Fibroblast of villous mesenchyme (primary cell): ENCODE results near the gene CTPS1. TPM values are rescaled to one million over a fixed set of nuclear protein-coding genes. Genes with fewer than 3 reads are reported as not detected.

Source experiments
- DNase-seq: peaks from one replicate; pipeline ENCODE4 v3.0.0-alpha.2; 2010; ENCODE audit warnings: low read depth
- H3K4me3 ChIP-seq: 2 replicates; pipeline ENCODE4 v1.5.1; 2011; ENCODE audit warnings: low read depth, mild to moderate bottlenecking, low read length
- total RNA-seq: library from RNA; depleted of rRNA; stranded (reverse); fragments of >200 nt; gene quantifications from 2 replicates; pipeline ENCODE4 v1.2.3, GENCODE V29; 2012
- TF ChIP-seq, protein P1 (sequence below): IDR thresholded peaks from 2 replicates; pipeline ENCODE4 v1.5.1; 2012; ENCODE audit warnings: low read depth, mild to moderate bottlenecking, low read length; ENCODE audit not compliant: insufficient read depth

CTPS1 gene
- total RNA-seq, 1 donor = 42.3 TPM

GRCh38 chr1:41028034-41028642 lies 48.6 kb downstream of the CTPS1 start:
- H3K4me3 ChIP-seq = no peak overlapping the region
- DNase-seq = no peak
- TF ChIP-seq, protein P1, sequence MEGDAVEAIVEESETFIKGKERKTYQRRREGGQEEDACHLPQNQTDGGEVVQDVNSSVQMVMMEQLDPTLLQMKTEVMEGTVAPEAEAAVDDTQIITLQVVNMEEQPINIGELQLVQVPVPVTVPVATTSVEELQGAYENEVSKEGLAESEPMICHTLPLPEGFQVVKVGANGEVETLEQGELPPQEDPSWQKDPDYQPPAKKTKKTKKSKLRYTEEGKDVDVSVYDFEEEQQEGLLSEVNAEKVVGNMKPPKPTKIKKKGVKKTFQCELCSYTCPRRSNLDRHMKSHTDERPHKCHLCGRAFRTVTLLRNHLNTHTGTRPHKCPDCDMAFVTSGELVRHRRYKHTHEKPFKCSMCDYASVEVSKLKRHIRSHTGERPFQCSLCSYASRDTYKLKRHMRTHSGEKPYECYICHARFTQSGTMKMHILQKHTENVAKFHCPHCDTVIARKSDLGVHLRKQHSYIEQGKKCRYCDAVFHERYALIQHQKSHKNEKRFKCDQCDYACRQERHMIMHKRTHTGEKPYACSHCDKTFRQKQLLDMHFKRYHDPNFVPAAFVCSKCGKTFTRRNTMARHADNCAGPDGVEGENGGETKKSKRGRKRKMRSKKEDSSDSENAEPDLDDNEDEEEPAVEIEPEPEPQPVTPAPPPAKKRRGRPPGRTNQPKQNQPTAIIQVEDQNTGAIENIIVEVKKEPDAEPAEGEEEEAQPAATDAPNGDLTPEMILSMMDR = no peak

DNA sequence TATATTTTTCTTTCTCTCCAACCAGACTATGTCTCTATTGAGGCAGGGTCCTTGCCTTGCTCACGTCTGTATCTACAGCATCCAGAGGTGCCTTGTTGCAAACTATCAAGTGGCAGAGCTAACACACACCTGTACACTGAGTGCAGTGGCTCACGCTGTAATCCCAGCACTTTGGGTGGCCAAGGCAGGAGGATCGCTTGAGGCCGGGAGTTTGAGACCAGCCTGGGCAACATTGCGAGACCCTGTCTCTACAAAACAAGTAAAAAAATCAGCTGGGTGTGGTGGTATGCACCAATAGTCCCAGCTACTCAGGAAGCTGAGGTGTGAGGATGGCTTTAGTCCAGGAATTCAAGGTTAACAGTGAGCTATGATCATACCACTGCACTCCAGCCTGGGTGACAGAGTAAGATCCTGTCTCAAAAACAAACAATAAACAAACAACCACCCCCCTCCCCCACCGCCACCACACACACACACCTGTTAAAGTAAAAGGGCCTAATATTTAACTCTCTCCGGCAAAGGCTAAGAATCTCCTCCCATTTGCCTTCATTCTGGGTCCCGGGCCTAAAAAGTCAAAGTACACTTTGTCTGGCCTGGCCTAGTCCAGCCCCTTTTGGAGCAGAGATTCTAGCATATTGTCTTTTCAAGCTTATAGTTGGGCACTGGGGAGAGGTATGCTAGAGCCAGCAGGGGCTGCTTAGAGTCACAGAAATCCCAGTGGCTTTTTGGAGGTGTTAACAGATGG lies 51.5 kb downstream of the CTPS1 start:
- H3K4me3 ChIP-seq = no peak overlapping the region
- TF ChIP-seq, protein P1 = no peak
- DNase-seq = no peak

GRCh38 chr1:41032147-41032546 lies 52.7 kb downstream of the CTPS1 start:
- H3K4me3 ChIP-seq = no peak overlapping the region
- DNase-seq = no peak
- TF ChIP-seq, protein P1 = no peak

DNA sequence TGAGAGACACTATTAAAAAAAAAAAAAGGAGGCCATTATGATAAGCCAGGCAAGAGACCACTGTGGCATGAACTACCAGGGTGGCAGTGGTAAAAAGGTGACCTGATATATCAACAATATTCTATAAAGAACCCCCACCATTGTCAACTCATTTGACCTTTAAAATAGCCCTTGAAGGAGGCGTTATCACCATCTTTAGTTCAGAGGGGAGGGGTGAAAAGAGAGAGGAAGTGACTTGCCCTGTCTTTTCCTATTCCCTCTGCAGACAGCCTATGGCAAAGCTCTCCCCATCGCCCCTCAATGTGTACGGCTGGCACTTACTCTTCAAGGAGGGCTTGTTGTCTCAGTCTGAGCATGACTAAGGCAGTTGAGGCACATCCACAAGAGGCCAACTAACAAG lies 53.8 kb downstream of the CTPS1 start:
- no peak overlapping the region for H3K4me3 ChIP-seq
- no peak for DNase-seq
- TF ChIP-seq, protein P1 = no peak

- no peak overlapping the region for H3K4me3 ChIP-seq
- DNase-seq = no peak
- TF ChIP-seq, protein P1 = no peak
Measured at GRCh38 chr1:41037116-41037903, 57.8 kb downstream of the CTPS1 start.

- DNase-seq = no peak
- H3K4me3 ChIP-seq = no peak overlapping the region
- TF ChIP-seq, protein P1 = peak; percentile 15
Measured at GRCh38 chr1:41038110-41038509, 58.6 kb downstream of the CTPS1 start.
